Mesenchymal stem cell (in vitro differentiated cells and primary cell): ENCODE results near the gene TRIM2.

ENCODE experiments used
- DNase-seq: peaks from one replicate; pipeline ENCODE4 v3.0.0-alpha.2; 2013
- H2AFZ ChIP-seq: one replicate; pipeline ENCODE4 v1.6.1; 2013; ENCODE audit warnings: low read depth, mild to moderate bottlenecking, control low read depth, inconsistent platforms, low read length, moderate library complexity
- H2AK5ac ChIP-seq: 2 replicates; pipeline ENCODE4 v1.6.1; 2013; ENCODE audit warnings: low read length, moderate library complexity, mild to moderate bottlenecking, inconsistent platforms; ENCODE audit not compliant: severe bottlenecking
- H2BK120ac ChIP-seq: one replicate; pipeline ENCODE4 v1.6.1; 2013; ENCODE audit warnings: low read depth, mild to moderate bottlenecking, inconsistent platforms, low read length, moderate library complexity
- H2BK12ac ChIP-seq, 2 experiments: one replicate each; pipeline ENCODE4 v1.6.1; 2013; ENCODE audit warnings: inconsistent platforms in 2 of 2, low read length in 2 of 2, mild to moderate bottlenecking in 2 of 2, moderate library complexity in 2 of 2, control low read depth in 1 of 2
- H2BK15ac ChIP-seq: one replicate; pipeline ENCODE4 v1.6.1; 2013; ENCODE audit warnings: mild to moderate bottlenecking, low read depth, inconsistent platforms; ENCODE audit not compliant: poor library complexity, severe bottlenecking
- H2BK5ac ChIP-seq: 2 replicates; pipeline ENCODE4 v1.6.1; 2013; ENCODE audit warnings: low read depth, mild to moderate bottlenecking, low read length, control low read depth, inconsistent platforms; ENCODE audit not compliant: poor library complexity, severe bottlenecking
- H3K14ac ChIP-seq, 2 experiments: one replicate each; pipeline ENCODE4 v1.6.1; 2013; ENCODE audit warnings: inconsistent platforms in 2 of 2, low read length in 2 of 2, control low read depth in 1 of 2, mild to moderate bottlenecking in 1 of 2, moderate library complexity in 1 of 2
- H3K18ac ChIP-seq, 2 experiments: one replicate each; pipeline ENCODE4 v1.6.1; 2013; ENCODE audit warnings: inconsistent platforms in 2 of 2, low read length in 2 of 2, control low read depth in 1 of 2, low read depth in 1 of 2, mild to moderate bottlenecking in 1 of 2
- H3K23ac ChIP-seq, 2 experiments: one replicate each; pipeline ENCODE4 v1.6.1; 2013; ENCODE audit warnings: inconsistent platforms in 2 of 2, low read length in 2 of 2, mild to moderate bottlenecking in 2 of 2, moderate library complexity in 2 of 2, control low read depth in 1 of 2
- H3K27ac ChIP-seq: 2 replicates; pipeline ENCODE4 v1.5.1; 2013; ENCODE audit warnings: mild to moderate bottlenecking, moderate library complexity, low read length, control low read depth, inconsistent platforms; ENCODE audit not compliant: poor library complexity, severe bottlenecking
- H3K27me3 ChIP-seq, 2 experiments: 2 replicates each; pipeline versions ENCODE4 v1.6.1 to v1.7.0; 2013; ENCODE audit warnings: low read length in 2 of 2, mild to moderate bottlenecking in 2 of 2, moderate library complexity in 2 of 2, control low read depth in 1 of 2, inconsistent platforms in 1 of 2; ENCODE audit not compliant: control insufficient read depth in 1 of 2, insufficient read depth in 1 of 2
- H3K36me3 ChIP-seq, 2 experiments: 2 replicates each; pipeline versions ENCODE4 v1.6.1 to v1.7.0; 2013; ENCODE audit warnings: low read length in 2 of 2, control low read depth in 1 of 2, inconsistent platforms in 1 of 2, low read depth in 1 of 2, mild to moderate bottlenecking in 1 of 2; ENCODE audit not compliant: insufficient read depth in 2 of 2, control insufficient read depth in 1 of 2
- H3K4ac ChIP-seq, 2 experiments: one replicate each; pipeline ENCODE4 v1.6.1; 2013; ENCODE audit warnings: inconsistent platforms in 2 of 2, low read length in 2 of 2, mild to moderate bottlenecking in 2 of 2, moderate library complexity in 2 of 2, control low read depth in 1 of 2, low read depth in 1 of 2
- H3K4me1 ChIP-seq: 2 replicates; pipeline ENCODE4 v1.6.1; 2013; ENCODE audit warnings: low read depth, low read length, control low read depth; ENCODE audit not compliant: control insufficient read depth, insufficient read depth
- H3K4me2 ChIP-seq: 2 replicates; pipeline ENCODE4 v1.6.1; 2013; ENCODE audit warnings: low read length, mild to moderate bottlenecking, inconsistent platforms; ENCODE audit not compliant: poor library complexity, severe bottlenecking
- H3K4me3 ChIP-seq, 2 experiments: 2 replicates each; pipeline versions ENCODE4 v1.5.1 to v1.7.0; 2013; ENCODE audit warnings: low read length in 2 of 2, mild to moderate bottlenecking in 2 of 2, control low read depth in 1 of 2, low read depth in 1 of 2; ENCODE audit not compliant: insufficient read depth in 1 of 2
- H3K79me1 ChIP-seq: replicated peaks from 2 replicates; pipeline ENCODE4 v1.6.1; 2013; ENCODE audit warnings: mild to moderate bottlenecking, control low read depth, low read length, inconsistent platforms; ENCODE audit not compliant: poor library complexity, severe bottlenecking
- H3K9ac ChIP-seq: 2 replicates; pipeline ENCODE4 v1.7.0; 2013; ENCODE audit warnings: mild to moderate bottlenecking, low read length, moderate library complexity
- H3K9me3 ChIP-seq: 2 replicates; pipeline ENCODE4 v1.7.0; 2013; ENCODE audit warnings: mild to moderate bottlenecking, low read length; ENCODE audit not compliant: control insufficient read depth
- H4K8ac ChIP-seq: one replicate; pipeline ENCODE4 v1.6.1; 2013; ENCODE audit warnings: inconsistent platforms, mild to moderate bottlenecking, low read length, moderate library complexity
- H4K91ac ChIP-seq: one replicate; pipeline ENCODE4 v1.6.1; 2013; ENCODE audit warnings: mild to moderate bottlenecking, low read length, inconsistent platforms
- WGBS: methylation state at CpG from one replicate; pipeline ENCODE4 v1.1.7; 2013; ENCODE audit warnings: mixed read lengths; 5-methylcytosine and 5-hydroxymethylcytosine counted together

The TRIM2 gene

GRCh38 chr4:153310793-153311192 is 106.5 kb downstream of the TRIM2 start:
- no peaks in the 10 kb centered on the region for H3K4me1 ChIP-seq
- H3K4me2 ChIP-seq, result no peak overlapping the region
- no peak overlapping the region for H3K23ac ChIP-seq
- no peak overlapping the region for H3K4me3 ChIP-seq
- H4K8ac ChIP-seq, result no peak overlapping the region
- H3K27ac ChIP-seq, result no peak overlapping the region
- no peak overlapping the region for H3K9ac ChIP-seq
- no peak overlapping the region for H3K4ac ChIP-seq
- no peak overlapping the region for H2BK5ac ChIP-seq
- no peak overlapping the region for H4K91ac ChIP-seq
- no peak overlapping the region for H3K14ac ChIP-seq
- peaks cover 12% of the 10 kb centered on the region for H3K79me1 ChIP-seq
- H2BK120ac ChIP-seq, result no peak overlapping the region
- H3K18ac ChIP-seq, result peak overlapping the region in 1 of 2 experiments; percentile 21
- no peaks in the 10 kb centered on the region for H3K9me3 ChIP-seq
- H3K36me3 ChIP-seq, result peaks cover 4 to 14% of the 10 kb centered on the region in 2 experiments
- no peak overlapping the region for H2BK15ac ChIP-seq
- DNase-seq, result no peak
- no peak overlapping the region for H2AK5ac ChIP-seq
- WGBS, result 100% methylated on average over 1 of the region's 1 CpG
- no peaks in the 10 kb centered on the region for H3K27me3 ChIP-seq
- H2BK12ac ChIP-seq, result no peak overlapping the region
- H2AFZ ChIP-seq, result no peak overlapping the region

- peaks cover 3 to 23% of the 10 kb centered on the region in 2 experiments for H3K36me3 ChIP-seq
- H2AK5ac ChIP-seq, result no peak overlapping the region
- H3K14ac ChIP-seq, result no peak overlapping the region
- no peaks in the 10 kb centered on the region for H3K4me1 ChIP-seq
- no peak overlapping the region for H4K8ac ChIP-seq
- H2BK120ac ChIP-seq, result no peak overlapping the region
- no peaks in the 10 kb centered on the region for H3K27me3 ChIP-seq
- WGBS, result no CpG with 5 or more reads among the region's 1 CpG
- no peak overlapping the region for H3K18ac ChIP-seq
- no peak overlapping the region for H3K4me3 ChIP-seq
- DNase-seq, result no peak
- H2BK5ac ChIP-seq, result no peak overlapping the region
- H2AFZ ChIP-seq, result no peak overlapping the region
- H3K23ac ChIP-seq, result no peak overlapping the region
- H3K9me3 ChIP-seq, result no peaks in the 10 kb centered on the region
- peaks cover 1% of the 10 kb centered on the region for H3K79me1 ChIP-seq
- H3K9ac ChIP-seq, result no peak overlapping the region
- H3K27ac ChIP-seq, result no peak overlapping the region
- H2BK15ac ChIP-seq, result no peak overlapping the region
- H2BK12ac ChIP-seq, result no peak overlapping the region
- no peak overlapping the region for H3K4me2 ChIP-seq
- no peak overlapping the region for H4K91ac ChIP-seq
- H3K4ac ChIP-seq, result no peak overlapping the region
Observed at GRCh38 chr4:153314915-153315314, 110.7 kb downstream of the TRIM2 start.

GRCh38 chr4:153318696-153319320 is 114.6 kb downstream of the TRIM2 start:
- no peaks in the 10 kb centered on the region for H3K79me1 ChIP-seq
- peak; percentile 62 for DNase-seq
- H2AFZ ChIP-seq, result no peak overlapping the region
- 97% methylated on average over 2 of the region's 2 CpGs for WGBS
- H3K14ac ChIP-seq, result no peak overlapping the region
- H3K4me2 ChIP-seq, result no peak overlapping the region
- H3K4ac ChIP-seq, result no peak overlapping the region
- no peak overlapping the region for H2AK5ac ChIP-seq
- H4K8ac ChIP-seq, result no peak overlapping the region
- no peak overlapping the region for H3K23ac ChIP-seq
- no peaks in the 10 kb centered on the region for H3K27me3 ChIP-seq
- peaks cover 12 to 52% of the 10 kb centered on the region in 2 experiments for H3K36me3 ChIP-seq
- H3K9me3 ChIP-seq, result no peaks in the 10 kb centered on the region
- no peak overlapping the region for H2BK12ac ChIP-seq
- no peak overlapping the region for H3K27ac ChIP-seq
- H2BK15ac ChIP-seq, result no peak overlapping the region
- no peak overlapping the region for H3K9ac ChIP-seq
- no peak overlapping the region for H3K18ac ChIP-seq
- H3K4me3 ChIP-seq, result no peak overlapping the region
- H3K4me1 ChIP-seq, result no peaks in the 10 kb centered on the region
- no peak overlapping the region for H2BK120ac ChIP-seq
- no peak overlapping the region for H4K91ac ChIP-seq
- no peak overlapping the region for H2BK5ac ChIP-seq

- Histone ChIP-seq H2AFZ (no peak overlapping the region), H3K79me1 (no peaks in the 10 kb centered on the region), H2BK5ac (no peak overlapping the region), H2BK12ac (no peak overlapping the region), H3K9ac (no peak overlapping the region), H3K4me1 (peaks cover 2% of the 10 kb centered on the region), H3K36me3 (peaks cover 9 to 46% of the 10 kb centered on the region in 2 experiments), H3K27ac (no peak overlapping the region), H3K27me3 (no peaks in the 10 kb centered on the region), H3K4me2 (no peak overlapping the region), H3K14ac (no peak overlapping the region), H2BK15ac (no peak overlapping the region), H3K4me3 (no peak overlapping the region), H2BK120ac (no peak overlapping the region), H3K18ac (no peak overlapping the region), H3K4ac (no peak overlapping the region), H4K8ac (no peak overlapping the region), H3K23ac (no peak overlapping the region), H4K91ac (no peak overlapping the region), H2AK5ac (no peak overlapping the region), H3K9me3 (no peaks in the 10 kb centered on the region)
- 92% methylated on average over 4 of the region's 6 CpGs for WGBS
- no peak for DNase-seq
Observed at GRCh38 chr4:153322791-153323190, 118.5 kb downstream of the TRIM2 start.
